Measurements from ENCODE around the gene MGMT.

Gene MGMT

GRCh38 chr10:129522041-129522585, 55.1 kb downstream of the MGMT start:
- DNase-seq = no peak
- H3K36me3 ChIP-seq (ENCODE audit: insufficient read depth, low read length) = peaks cover 3% of the 10 kb centered on the region; the same call in 1 of the 2 replicates
- H3K9me3 ChIP-seq (ENCODE audit: insufficient read depth, low read length, severe bottlenecking) = no peaks in the 10 kb centered on the region
- no peak for ATAC-seq (ENCODE audit: insufficient read depth, low read depth)
- no peak overlapping the region for H3K4me2 ChIP-seq (ENCODE audit: insufficient read depth, low read length)
- H4K20me1 ChIP-seq (ENCODE audit: insufficient read depth, low read length) = peaks cover 21% of the 10 kb centered on the region
- no peaks in the 10 kb centered on the region for H3K27me3 ChIP-seq (ENCODE audit: insufficient read depth, low read length, poor library complexity)
- H3K79me2 ChIP-seq (ENCODE audit: insufficient read depth, low read length) = peaks cover 51% of the 10 kb centered on the region
- H3K27ac ChIP-seq (ENCODE audit: low read length) = no peak overlapping the region
- no peak overlapping the region for H2AFZ ChIP-seq (ENCODE audit: low read depth, low read length)
- H3K4me3 ChIP-seq (ENCODE audit: low read depth in 1 of 2, low read length in 2 of 2) = no peak overlapping the region
- TF ChIP-seq EZH2 (IDR thresholded peaks at IDR 0.05; ENCODE audit: borderline replicate concordance, low read depth, low read length, severe bottlenecking) = no peak
- no peak overlapping the region for H3K9ac ChIP-seq (ENCODE audit: low read depth, low read length)
- no peaks in the 10 kb centered on the region; the same call in 1 of the 2 replicates for H3K4me1 ChIP-seq (ENCODE audit: insufficient read depth, low read length)

DNA sequence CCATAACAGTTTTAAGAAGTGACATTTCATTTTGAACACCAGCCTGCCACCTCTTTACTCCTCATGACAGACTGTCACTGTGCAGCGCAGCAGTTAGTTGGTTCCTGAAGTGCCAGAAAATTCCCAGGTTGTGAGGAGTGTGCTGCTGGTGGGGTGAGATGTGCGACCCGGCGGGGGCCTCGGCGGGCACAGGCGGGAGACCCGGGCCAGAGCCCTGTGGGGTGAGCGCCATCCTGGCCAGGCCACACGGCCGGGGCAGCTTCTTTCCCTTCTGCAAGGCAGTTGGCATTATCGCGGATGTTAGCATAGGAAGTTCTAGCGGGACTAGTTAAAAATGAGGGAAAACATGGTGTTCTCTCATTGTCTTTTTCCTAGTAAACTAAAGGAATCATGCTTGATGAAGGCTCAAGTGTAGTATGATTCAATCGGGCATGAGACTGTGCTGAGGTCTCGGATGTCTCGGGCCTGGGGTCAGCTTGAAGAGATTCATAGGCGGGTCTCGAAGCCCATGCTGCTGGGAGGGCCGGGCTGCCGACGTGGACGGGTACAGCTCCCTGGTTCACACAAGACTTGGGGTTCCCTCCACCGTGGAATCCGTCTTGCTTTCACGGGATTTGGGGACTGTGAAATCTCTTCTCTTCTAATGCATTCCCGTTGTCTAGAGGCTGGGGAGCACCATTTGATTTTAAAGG, 56.1 kb downstream of the MGMT start:
- H3K9ac ChIP-seq (ENCODE audit: low read depth, low read length) = no peak overlapping the region
- peaks cover 61% of the 10 kb centered on the region for H3K79me2 ChIP-seq (ENCODE audit: insufficient read depth, low read length)
- DNase-seq = no peak
- H2AFZ ChIP-seq (ENCODE audit: low read depth, low read length) = no peak overlapping the region
- no peak overlapping the region for H3K4me3 ChIP-seq (ENCODE audit: low read depth in 1 of 2, low read length in 2 of 2)
- H3K4me1 ChIP-seq (ENCODE audit: insufficient read depth, low read length) = no peaks in the 10 kb centered on the region; the same call in 1 of the 2 replicates
- H3K4me2 ChIP-seq (ENCODE audit: insufficient read depth, low read length) = no peak overlapping the region
- no peak for ATAC-seq (ENCODE audit: insufficient read depth, low read depth)
- peaks cover 21% of the 10 kb centered on the region for H4K20me1 ChIP-seq (ENCODE audit: insufficient read depth, low read length)
- H3K9me3 ChIP-seq (ENCODE audit: insufficient read depth, low read length, severe bottlenecking) = no peaks in the 10 kb centered on the region
- H3K27ac ChIP-seq (ENCODE audit: low read length) = no peak overlapping the region
- no peaks in the 10 kb centered on the region for H3K27me3 ChIP-seq (ENCODE audit: insufficient read depth, low read length, poor library complexity)
- H3K36me3 ChIP-seq (ENCODE audit: insufficient read depth, low read length) = peaks cover 3% of the 10 kb centered on the region; the same call in 1 of the 2 replicates
- TF ChIP-seq, protein P1, sequence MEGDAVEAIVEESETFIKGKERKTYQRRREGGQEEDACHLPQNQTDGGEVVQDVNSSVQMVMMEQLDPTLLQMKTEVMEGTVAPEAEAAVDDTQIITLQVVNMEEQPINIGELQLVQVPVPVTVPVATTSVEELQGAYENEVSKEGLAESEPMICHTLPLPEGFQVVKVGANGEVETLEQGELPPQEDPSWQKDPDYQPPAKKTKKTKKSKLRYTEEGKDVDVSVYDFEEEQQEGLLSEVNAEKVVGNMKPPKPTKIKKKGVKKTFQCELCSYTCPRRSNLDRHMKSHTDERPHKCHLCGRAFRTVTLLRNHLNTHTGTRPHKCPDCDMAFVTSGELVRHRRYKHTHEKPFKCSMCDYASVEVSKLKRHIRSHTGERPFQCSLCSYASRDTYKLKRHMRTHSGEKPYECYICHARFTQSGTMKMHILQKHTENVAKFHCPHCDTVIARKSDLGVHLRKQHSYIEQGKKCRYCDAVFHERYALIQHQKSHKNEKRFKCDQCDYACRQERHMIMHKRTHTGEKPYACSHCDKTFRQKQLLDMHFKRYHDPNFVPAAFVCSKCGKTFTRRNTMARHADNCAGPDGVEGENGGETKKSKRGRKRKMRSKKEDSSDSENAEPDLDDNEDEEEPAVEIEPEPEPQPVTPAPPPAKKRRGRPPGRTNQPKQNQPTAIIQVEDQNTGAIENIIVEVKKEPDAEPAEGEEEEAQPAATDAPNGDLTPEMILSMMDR (IDR thresholded peaks at IDR 0.05; ENCODE audit: borderline replicate concordance, extremely low read depth, low read length, poor library complexity, severe bottlenecking) = no peak
- no peak for TF ChIP-seq EZH2 (IDR thresholded peaks at IDR 0.05; ENCODE audit: borderline replicate concordance, low read depth, low read length, severe bottlenecking)

DNA sequence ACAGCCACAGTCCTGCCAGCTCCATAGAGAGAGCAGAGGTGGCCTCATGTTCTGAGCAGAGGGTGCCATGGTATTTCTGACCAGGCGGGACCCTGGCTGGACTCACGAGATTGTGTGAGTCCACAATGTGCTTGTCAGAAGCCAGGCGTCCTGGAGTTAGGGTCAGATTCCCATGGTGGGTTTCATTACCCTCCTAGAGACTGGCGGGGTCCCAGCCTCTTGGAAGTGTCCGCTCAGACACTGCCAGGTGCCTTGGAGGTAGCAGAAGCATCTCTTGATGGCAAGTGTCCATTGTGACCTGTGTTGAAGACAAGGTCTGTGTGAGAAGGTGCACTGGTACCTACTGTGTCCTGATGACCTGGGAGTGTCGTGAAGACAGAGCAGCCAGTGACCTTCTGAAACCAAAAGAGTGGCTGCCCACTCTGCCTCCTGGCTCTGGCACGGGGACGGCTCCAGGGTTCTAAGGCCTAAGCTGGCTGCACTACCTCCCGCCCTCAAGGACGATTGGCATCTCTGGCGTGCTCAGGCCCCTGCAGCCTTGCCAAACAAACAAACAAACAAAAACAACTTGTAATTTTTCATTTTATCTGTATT, 56.8 kb downstream of the MGMT start:
- Histone ChIP-seq H2AFZ (ENCODE audit: low read depth, low read length) (no peak overlapping the region), H3K4me2 (ENCODE audit: insufficient read depth, low read length) (no peak overlapping the region), H4K20me1 (ENCODE audit: insufficient read depth, low read length) (peaks cover 21% of the 10 kb centered on the region), H3K36me3 (ENCODE audit: insufficient read depth, low read length) (peaks cover 3% of the 10 kb centered on the region; the same call in 1 of the 2 replicates), H3K4me1 (ENCODE audit: insufficient read depth, low read length) (no peaks in the 10 kb centered on the region; the same call in 1 of the 2 replicates), H3K9me3 (ENCODE audit: insufficient read depth, low read length, severe bottlenecking) (no peaks in the 10 kb centered on the region), H3K4me3 (ENCODE audit: low read depth in 1 of 2, low read length in 2 of 2) (no peak overlapping the region), H3K79me2 (ENCODE audit: insufficient read depth, low read length) (peaks cover 63% of the 10 kb centered on the region), H3K27me3 (ENCODE audit: insufficient read depth, low read length, poor library complexity) (no peaks in the 10 kb centered on the region), H3K9ac (ENCODE audit: low read depth, low read length) (no peak overlapping the region), H3K27ac (ENCODE audit: low read length) (no peak overlapping the region)
- ATAC-seq (ENCODE audit: insufficient read depth, low read depth) (no peak), DNase-seq (no peak)
- TF ChIP-seq, protein P1 (IDR thresholded peaks at IDR 0.05; ENCODE audit: borderline replicate concordance, extremely low read depth, low read length, poor library complexity, severe bottlenecking) = no peak
- no peak for TF ChIP-seq EZH2 (IDR thresholded peaks at IDR 0.05; ENCODE audit: borderline replicate concordance, low read depth, low read length, severe bottlenecking)

- Histone ChIP-seq H3K9ac (ENCODE audit: low read depth, low read length) (no peak overlapping the region), H3K4me2 (ENCODE audit: insufficient read depth, low read length) (no peak overlapping the region), H3K79me2 (ENCODE audit: insufficient read depth, low read length) (peaks cover 60% of the 10 kb centered on the region), H3K27ac (ENCODE audit: low read length) (no peak overlapping the region), H3K36me3 (ENCODE audit: insufficient read depth, low read length) (peaks cover 3% of the 10 kb centered on the region; the same call in 1 of the 2 replicates), H3K27me3 (ENCODE audit: insufficient read depth, low read length, poor library complexity) (no peaks in the 10 kb centered on the region), H3K4me1 (ENCODE audit: insufficient read depth, low read length) (no peaks in the 10 kb centered on the region; the same call in 1 of the 2 replicates), H3K4me3 (ENCODE audit: low read depth in 1 of 2, low read length in 2 of 2) (no peak overlapping the region), H4K20me1 (ENCODE audit: insufficient read depth, low read length) (peaks cover 21% of the 10 kb centered on the region), H3K9me3 (ENCODE audit: insufficient read depth, low read length, severe bottlenecking) (no peaks in the 10 kb centered on the region), H2AFZ (ENCODE audit: low read depth, low read length) (no peak overlapping the region)
- no peak for TF ChIP-seq EZH2 (IDR thresholded peaks at IDR 0.05; ENCODE audit: borderline replicate concordance, low read depth, low read length, severe bottlenecking)
- TF ChIP-seq, protein P1 (IDR thresholded peaks at IDR 0.05; ENCODE audit: borderline replicate concordance, extremely low read depth, low read length, poor library complexity, severe bottlenecking) = no peak
- no peak for DNase-seq
- ATAC-seq (ENCODE audit: insufficient read depth, low read depth) = no peak
Observed at GRCh38 chr10:129524936-129525335, 57.9 kb downstream of the MGMT start.
